ENCODE measurements around the gene GCK.

Gene GCK

GRCh38 chr7:44101966-44102845 lies 87.0 kb downstream of the GCK start:
- DNase-seq = no peak

- no peak for DNase-seq
Observed at GRCh38 chr7:44101303-44101965, 87.8 kb downstream of the GCK start.

- DNase-seq = no peak
Observed at GRCh38 chr7:44100458-44101302, 88.6 kb downstream of the GCK start.

- no peak for DNase-seq
Observed at GRCh38 chr7:44099669-44100068, 89.6 kb downstream of the GCK start.

- no peak for DNase-seq
Observed at GRCh38 chr7:44098092-44099068, 90.9 kb downstream of the GCK start.

- DNase-seq = no peak
Observed at GRCh38 chr7:44097064-44097932, 91.9 kb downstream of the GCK start.

GRCh38 chr7:44096326-44096881 lies 92.8 kb downstream of the GCK start:
- DNase-seq = no peak

- no peak for DNase-seq
Observed at GRCh38 chr7:44095781-44096180, 93.5 kb downstream of the GCK start.

- DNase-seq = no peak
Observed at GRCh38 chr7:44094883-44095592, 94.2 kb downstream of the GCK start.

GRCh38 chr7:44094365-44094764 lies 94.9 kb downstream of the GCK start:
- no peak for DNase-seq
